EH (cell line): ENCODE data around the gene DVL2.

ENCODE experiments used
- DNase-seq: peaks from one replicate; pipeline ENCODE4 v3.0.0-alpha.2; 2015; ENCODE audit warnings: low read depth

The DVL2 gene

GRCh38 chr17:7219229-7219811 is 15.0 kb downstream of the DVL2 start:
- DNase-seq: no peak

GRCh38 chr17:7218758-7219157 is 15.6 kb downstream of the DVL2 start:
- no peak for DNase-seq

- no peak for DNase-seq
Observed at GRCh38 chr17:7218166-7218565, 16.2 kb downstream of the DVL2 start.

GRCh38 chr17:7217113-7217987 is 17.0 kb downstream of the DVL2 start:
- DNase-seq: peak; percentile 81

- DNase-seq: no peak
Observed at GRCh38 chr17:7216242-7217112, 17.8 kb downstream of the DVL2 start.

- DNase-seq: peak; percentile 35
Observed at GRCh38 chr17:7215652-7216180, 18.6 kb downstream of the DVL2 start.

- DNase-seq: no peak
Observed at GRCh38 chr17:7215136-7215638, 19.1 kb downstream of the DVL2 start.

- peak; percentile 97 for DNase-seq
Observed at GRCh38 chr17:7214300-7215135, 19.8 kb downstream of the DVL2 start.

- DNase-seq: peak; percentile 68
Observed at GRCh38 chr17:7213895-7214299, 20.4 kb downstream of the DVL2 start.

- DNase-seq: no peak
Observed at GRCh38 chr17:7211491-7212273, 22.6 kb downstream of the DVL2 start.

- no peak for DNase-seq
Observed at GRCh38 chr17:7208754-7209460, 25.4 kb downstream of the DVL2 start.

GRCh38 chr17:7208027-7208571 is 26.2 kb downstream of the DVL2 start:
- no peak for DNase-seq

GRCh38 chr17:7207120-7208001 is 27.0 kb downstream of the DVL2 start:
- no peak for DNase-seq

- DNase-seq: no peak
Observed at GRCh38 chr17:7205561-7205960, 28.8 kb downstream of the DVL2 start.

GRCh38 chr17:7204828-7205461 is 29.4 kb downstream of the DVL2 start:
- peak; percentile 81 for DNase-seq

- no peak for DNase-seq
Observed at GRCh38 chr17:7204336-7204735, 30.0 kb downstream of the DVL2 start.

GRCh38 chr17:7203391-7203790 is 30.9 kb downstream of the DVL2 start:
- DNase-seq: no peak
